ENCODE results near the gene ZNF521. TPM values are rescaled to one million over a fixed set of nuclear protein-coding genes. Genes with fewer than 3 reads are reported as not detected.

ZNF521 gene
- total and polyA plus RNA-seq, 10 of the 15 experiments (the other 5 are each of a cell fraction or from before 2014, with no cell fraction given) = 0.02 to 0.05 (median 0.04) TPM; not detected in 6

GRCh38 chr18:25230658-25231326, 121.2 kb downstream of the ZNF521 start:
- Histone ChIP-seq H3K79me2 (ENCODE audit: control insufficient read depth, insufficient read depth, low read length) (no peaks in the 10 kb centered on the region), H3K9me3 (replicated peaks; ENCODE audit: control insufficient read depth, insufficient read depth, low read length) (no peaks in the 10 kb centered on the region), H3K27me3 (replicated peaks in 1 of 2; ENCODE audit: control insufficient read depth in 2 of 2, insufficient read depth in 2 of 2, low read length in 1 of 2) (no peaks in the 10 kb centered on the region), H2AFZ (ENCODE audit: control insufficient read depth, low read depth, low read length) (peak overlapping the region; percentile 43), H3K9ac (ENCODE audit: control insufficient read depth, insufficient read depth, low read length) (0 out of 2 replicates have a peak overlapping the region, but pooled peaks have one; percentile 10), H3K4me1 (ENCODE audit: control insufficient read depth, insufficient read depth, low read length) (no peaks in the 10 kb centered on the region), H4K20me1 (ENCODE audit: control insufficient read depth, insufficient read depth) (no peaks in the 10 kb centered on the region), H3K4me3 (no peak overlapping the region), H3K27ac (ENCODE audit: control insufficient read depth, insufficient read depth) (no peak overlapping the region), H3K36me3 (ENCODE audit: control insufficient read depth in 2 of 2, insufficient read depth in 2 of 2, low read length in 1 of 2) (no peaks in the 10 kb centered on the region), H3K4me2 (ENCODE audit: control insufficient read depth, insufficient read depth) (0 out of 2 replicates have a peak overlapping the region, but pooled peaks have one; percentile 43)
- SMC1A ChIA-PET (ENCODE audit: uncharacterized antibody, unreplicated experiment) = no interaction called here
- ATAC-seq (no peak), DNase-seq (ENCODE audit: low read depth, low spot score) (no peak), FAIRE-seq (no peak)
- TF ChIP-seq EED (IDR thresholded peaks at IDR 0.05; ENCODE audit: low read depth) = no peak
- intact Hi-C loops (cut with micrococcal nuclease; ENCODE audit: unreplicated experiment) = no loop called here
- RAD21 ChIA-PET (ENCODE audit: unreplicated experiment) = no interaction called here
- POLR2A ChIA-PET = no interaction called here
- CTCF ChIA-PET = no interaction called here
- BruUV-seq (replicated peaks) = no TSS peak
- 17% methylated on average over 10 of the region's 10 CpGs for WGBS (ENCODE audit: insufficient coverage, insufficient replicate concordance, low lambda C conversion rate, missing lambda C conversion rate)
- in situ Hi-C loops (cut with MboI) = no loop called here

- no peaks in the 10 kb centered on the region for H3K9me3 ChIP-seq (replicated peaks; ENCODE audit: control insufficient read depth, insufficient read depth, low read length)
- H3K36me3 ChIP-seq (ENCODE audit: control insufficient read depth in 2 of 2, insufficient read depth in 2 of 2, low read length in 1 of 2) = no peaks in the 10 kb centered on the region
- H2AFZ ChIP-seq (ENCODE audit: control insufficient read depth, low read depth, low read length) = no peak overlapping the region
- ChIA-PET CTCF (interaction anchor here (0.6 kb wide), 1 partner anchor 31 kb away, joined by 4 read pairs; no protein-coding TSS in a partner anchor), POLR2A (no interaction called here), SMC1A (ENCODE audit: uncharacterized antibody, unreplicated experiment) (interaction anchor here (1.3 kb wide), 1 partner anchor 13 kb away, joined by 3 read pairs; no protein-coding TSS in a partner anchor), RAD21 (ENCODE audit: unreplicated experiment) (no interaction called here)
- in situ Hi-C loops (cut with MboI) (no loop called here), intact Hi-C loops (cut with micrococcal nuclease; ENCODE audit: unreplicated experiment) (no loop called here)
- H3K27me3 ChIP-seq (replicated peaks in 1 of 2; ENCODE audit: control insufficient read depth in 2 of 2, insufficient read depth in 2 of 2, low read length in 1 of 2) = no peaks in the 10 kb centered on the region
- no TSS peak for BruUV-seq (replicated peaks)
- no peaks in the 10 kb centered on the region for H3K4me1 ChIP-seq (ENCODE audit: control insufficient read depth, insufficient read depth, low read length)
- H3K79me2 ChIP-seq (ENCODE audit: control insufficient read depth, insufficient read depth, low read length) = no peaks in the 10 kb centered on the region
- no peaks in the 10 kb centered on the region for H4K20me1 ChIP-seq (ENCODE audit: control insufficient read depth, insufficient read depth)
- FAIRE-seq (no peak), ATAC-seq (no peak), DNase-seq (ENCODE audit: low read depth, low spot score) (no peak)
- H3K9ac ChIP-seq (ENCODE audit: control insufficient read depth, insufficient read depth, low read length) = no peak overlapping the region
- 23% methylated on average over 2 of the region's 2 CpGs for WGBS (ENCODE audit: insufficient coverage, insufficient replicate concordance, low lambda C conversion rate, missing lambda C conversion rate)
- no peak overlapping the region for H3K4me2 ChIP-seq (ENCODE audit: control insufficient read depth, insufficient read depth)
- no peak overlapping the region for H3K4me3 ChIP-seq
- no peak overlapping the region for H3K27ac ChIP-seq (ENCODE audit: control insufficient read depth, insufficient read depth)
- TF ChIP-seq USF2 (IDR thresholded peaks at IDR 0.05; ENCODE audit: borderline replicate concordance, low read depth, low read length) = no peak
- TF ChIP-seq, protein P1, sequence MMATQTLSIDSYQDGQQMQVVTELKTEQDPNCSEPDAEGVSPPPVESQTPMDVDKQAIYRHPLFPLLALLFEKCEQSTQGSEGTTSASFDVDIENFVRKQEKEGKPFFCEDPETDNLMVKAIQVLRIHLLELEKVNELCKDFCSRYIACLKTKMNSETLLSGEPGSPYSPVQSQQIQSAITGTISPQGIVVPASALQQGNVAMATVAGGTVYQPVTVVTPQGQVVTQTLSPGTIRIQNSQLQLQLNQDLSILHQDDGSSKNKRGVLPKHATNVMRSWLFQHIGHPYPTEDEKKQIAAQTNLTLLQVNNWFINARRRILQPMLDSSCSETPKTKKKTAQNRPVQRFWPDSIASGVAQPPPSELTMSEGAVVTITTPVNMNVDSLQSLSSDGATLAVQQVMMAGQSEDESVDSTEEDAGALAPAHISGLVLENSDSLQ (IDR thresholded peaks at IDR 0.05) = no peak
- TF ChIP-seq MLLT1 (IDR thresholded peaks at IDR 0.05) = no peak
- TF ChIP-seq E4F1 (IDR thresholded peaks at IDR 0.05; ENCODE audit: borderline replicate concordance, partially characterized antibody) = no peak
- no peak for TF ChIP-seq SMAD5 (IDR thresholded peaks at IDR 0.05; ENCODE audit: low read depth)
- TF ChIP-seq ESRRA (IDR thresholded peaks at IDR 0.05; ENCODE audit: low read length) = no peak
- no peak for TF ChIP-seq EGR1 (IDR thresholded peaks at IDR 0.05; ENCODE audit: borderline replicate concordance in 1 of 2, low read depth in 2 of 2, low read length in 2 of 2)
Observed at GRCh38 chr18:25229920-25230319, 122.0 kb downstream of the ZNF521 start.
